ENCODE data around the gene RAB1B.

RAB1B gene

GRCh38 chr11:66281001-66281400 is 12.6 kb downstream of the RAB1B start:
- Histone ChIP-seq H3K9ac (0 out of 22 replicates have a peak overlapping the region, but pooled peaks of 1 of the 11 experiments have one; percentile 2), H3K27ac (peak overlapping the region in 1 of 11 experiments; percentile 55; a peak in 1 of 22 replicates), H3K9me3 (replicated peaks in 1 of 11) (no peaks in the 10 kb centered on the region), H3K36me3 (peaks cover 5 to 29% (median 18%) of the 10 kb centered on the region in 11 experiments), H4K20me1 (peaks cover 29 to 94% (median 65%) of the 10 kb centered on the region in 11 experiments), H3K27me3 (peaks cover 0 to 20% (median 11%) of the 10 kb centered on the region in 11 experiments; a peak in 13 of 22 replicates), H3K4me2 (peak overlapping the region in 8 of 11 experiments; percentile 21 to 79 (median 56); a peak in 12 of 22 replicates), H3K4me1 (peaks cover 17 to 72% (median 57%) of the 10 kb centered on the region in 10 experiments), H3K4me3 (no peak overlapping the region)
- TF ChIP-seq Cebpa-rat (IDR thresholded peaks at IDR 0.05): no peak

- no peaks in the 10 kb centered on the region for H3K9me3 ChIP-seq (replicated peaks in 1 of 11)
- H3K27me3 ChIP-seq: peaks cover 0 to 20% (median 11%) of the 10 kb centered on the region in 11 experiments; a peak in 13 of 22 replicates
- peak overlapping the region in 6 of 11 experiments; percentile 5 to 63 (median 48); a peak in 6 of 22 replicates for H3K27ac ChIP-seq
- peak overlapping the region in 10 of 11 experiments; percentile 18 to 79 (median 70); a peak in 17 of 22 replicates for H3K4me2 ChIP-seq
- H4K20me1 ChIP-seq: peaks cover 21 to 94% (median 57%) of the 10 kb centered on the region in 11 experiments
- H3K4me1 ChIP-seq: peaks cover 20 to 67% (median 51%) of the 10 kb centered on the region in 10 experiments
- peaks cover 0 to 30% (median 14%) of the 10 kb centered on the region in 11 experiments; a peak in 14 of 22 replicates for H3K36me3 ChIP-seq
- H3K9ac ChIP-seq: peak overlapping the region in 2 of 11 experiments; percentile 35 to 37; a peak in 2 of 22 replicates
- no peak overlapping the region for H3K4me3 ChIP-seq
- no peak for TF ChIP-seq Cebpa-rat (IDR thresholded peaks at IDR 0.05)
Observed at GRCh38 chr11:66281776-66282467, 13.5 kb downstream of the RAB1B start.

GRCh38 chr11:66282468-66283455 is 14.3 kb downstream of the RAB1B start:
- TF ChIP-seq Cebpa-rat (IDR thresholded peaks at IDR 0.05): no peak
- H3K4me1 ChIP-seq: peaks cover 20 to 67% (median 51%) of the 10 kb centered on the region in 10 experiments
- H3K4me3 ChIP-seq: no peak overlapping the region
- H3K9ac ChIP-seq: peak overlapping the region in 9 of 11 experiments; percentile 16 to 62 (median 47); a peak in 12 of 22 replicates
- no peaks in the 10 kb centered on the region for H3K9me3 ChIP-seq (replicated peaks in 1 of 11)
- H3K27ac ChIP-seq: peak overlapping the region in 3 of 11 experiments; percentile 18 to 49 (median 25); a peak in 3 of 22 replicates
- H3K27me3 ChIP-seq: peaks cover 0 to 20% (median 11%) of the 10 kb centered on the region in 11 experiments; a peak in 13 of 22 replicates
- peak overlapping the region; percentile 16 to 86 (median 65) for H3K4me2 ChIP-seq
- peaks cover 12 to 94% (median 49%) of the 10 kb centered on the region in 11 experiments for H4K20me1 ChIP-seq
- peaks cover 0 to 30% (median 14%) of the 10 kb centered on the region in 11 experiments; a peak in 14 of 22 replicates for H3K36me3 ChIP-seq

GRCh38 chr11:66283461-66284105 is 15.1 kb downstream of the RAB1B start:
- Histone ChIP-seq H3K36me3 (peaks cover 0 to 30% (median 14%) of the 10 kb centered on the region in 11 experiments; a peak in 14 of 22 replicates), H3K4me1 (peaks cover 24 to 72% (median 55%) of the 10 kb centered on the region in 10 experiments), H3K27ac (no peak overlapping the region), H4K20me1 (peaks cover 11 to 91% (median 46%) of the 10 kb centered on the region in 11 experiments; a peak in 20 of 22 replicates), H3K9me3 (replicated peaks in 1 of 11) (no peaks in the 10 kb centered on the region), H3K4me3 (no peak overlapping the region), H3K4me2 (peak overlapping the region in 6 of 11 experiments; percentile 62 to 86 (median 73); a peak in 8 of 22 replicates), H3K27me3 (peaks cover 0 to 19% (median 11%) of the 10 kb centered on the region in 11 experiments; a peak in 13 of 22 replicates), H3K9ac (peak overlapping the region in 4 of 11 experiments; percentile 26 to 62 (median 52); a peak in 4 of 22 replicates)
- TF ChIP-seq Cebpa-rat (IDR thresholded peaks at IDR 0.05): no peak

- peaks cover 0 to 9% (median 4%) of the 10 kb centered on the region in 11 experiments; a peak in 12 of 22 replicates for H3K27me3 ChIP-seq
- peaks cover 9 to 82% (median 38%) of the 10 kb centered on the region in 11 experiments; a peak in 20 of 22 replicates for H4K20me1 ChIP-seq
- no peaks in the 10 kb centered on the region for H3K9me3 ChIP-seq (replicated peaks in 1 of 11)
- peaks cover 0 to 30% (median 14%) of the 10 kb centered on the region in 11 experiments; a peak in 14 of 22 replicates for H3K36me3 ChIP-seq
- peak overlapping the region in 2 of 11 experiments; percentile 11 to 35; a peak in 2 of 22 replicates for H3K9ac ChIP-seq
- peaks cover 26 to 65% (median 55%) of the 10 kb centered on the region in 10 experiments for H3K4me1 ChIP-seq
- H3K4me2 ChIP-seq: no peak overlapping the region
- no peak overlapping the region for H3K4me3 ChIP-seq
- no peak for TF ChIP-seq Cebpa-rat (IDR thresholded peaks at IDR 0.05)
- no peak overlapping the region for H3K27ac ChIP-seq
Observed at GRCh38 chr11:66284526-66285078, 16.2 kb downstream of the RAB1B start.

- Histone ChIP-seq H3K27ac (no peak overlapping the region), H3K4me3 (no peak overlapping the region), H3K4me2 (no peak overlapping the region), H3K4me1 (peaks cover 34 to 65% (median 56%) of the 10 kb centered on the region in 10 experiments), H4K20me1 (peaks cover 5 to 81% (median 30%) of the 10 kb centered on the region in 11 experiments; a peak in 19 of 22 replicates), H3K27me3 (peaks cover under 1 to 9% (median 5%) of the 10 kb centered on the region in 11 experiments; a peak in 21 of 22 replicates), H3K9ac (peak overlapping the region in 3 of 11 experiments; percentile 5 to 42 (median 18); a peak in 3 of 22 replicates), H3K36me3 (peaks cover 0 to 30% (median 14%) of the 10 kb centered on the region in 11 experiments; a peak in 14 of 22 replicates), H3K9me3 (replicated peaks in 1 of 11) (no peaks in the 10 kb centered on the region)
- no peak for TF ChIP-seq Cebpa-rat (IDR thresholded peaks at IDR 0.05)
Observed at GRCh38 chr11:66285250-66285947, 17.0 kb downstream of the RAB1B start.

GRCh38 chr11:66286699-66287098 is 18.3 kb downstream of the RAB1B start:
- H3K36me3 ChIP-seq: peaks cover 0 to 30% (median 14%) of the 10 kb centered on the region in 11 experiments; a peak in 14 of 22 replicates
- no peak overlapping the region for H3K27ac ChIP-seq
- peaks cover 0 to 5% (median 0%) of the 10 kb centered on the region in 11 experiments; a peak in 1 of 22 replicates for H3K9me3 ChIP-seq (replicated peaks in 1 of 11)
- TF ChIP-seq Cebpa-rat (IDR thresholded peaks at IDR 0.05): no peak
- H3K4me1 ChIP-seq: peaks cover 34 to 55% (median 46%) of the 10 kb centered on the region in 10 experiments
- H3K27me3 ChIP-seq: peaks cover 14 to 22% (median 18%) of the 10 kb centered on the region in 11 experiments
- H3K9ac ChIP-seq: peak overlapping the region in 2 of 11 experiments; percentile 2 to 28; a peak in 3 of 22 replicates
- H4K20me1 ChIP-seq: peaks cover 4 to 75% (median 18%) of the 10 kb centered on the region in 11 experiments; a peak in 19 of 22 replicates
- peak overlapping the region in 7 of 11 experiments; percentile 87 to 100 (median 97); a peak in 10 of 22 replicates for H3K4me2 ChIP-seq
- H3K4me3 ChIP-seq: no peak overlapping the region
